Posterior cingulate gyrus (tissue), 11 donors: Measurements from ENCODE around the gene ARFGAP2.
A peak's percentile ranks its signal among the peaks of the same experiment; 100 is the strongest.

Experiments used
- DNase-seq, 10 donors: peaks; one replicate each; pipeline versions ENCODE4 v3.0.0 to v3.0.0-alpha.2; 2020 to 2021; ENCODE audit warnings: mixed read lengths in 3 of 10
- intact Hi-C: fragments of 100-400 bp; cut with DNase I; formaldehyde crosslinking; loops from one replicate; pipeline ENCODE4 v1.15.1; 2023

Gene ARFGAP2

GRCh38 chr11:47177229-47177845 lies 658 bp upstream of the ARFGAP2 start:
- intact Hi-C loops, result loop anchor here (1.0 to 2.0 kb wide), 4 partner anchors 37 to 178 kb away; partner anchors contain the start of genes ACP2 and DDB2
- DNase-seq, result peak in 8 of 10 donors; percentile 49 to 93 (median 72)

GRCh38 chr11:47175746-47176327 lies 842 bp downstream of the ARFGAP2 start:
- intact Hi-C loops, result loop anchor here (2.0 kb wide), 2 partner anchors 39 to 73 kb away; partner anchors contain the start of genes ACP2 and DDB2
- DNase-seq, result no peak

GRCh38 chr11:47172740-47173336 lies 3.8 kb downstream of the ARFGAP2 start:
- peak in 1 of 10 donors; percentile 55 for DNase-seq
- intact Hi-C loops, result no loop called here

GRCh38 chr11:47171856-47172255 lies 4.8 kb downstream of the ARFGAP2 start:
- DNase-seq, result peak in 2 of 10 donors; percentile 20 to 80
- intact Hi-C loops, result no loop called here

- peak in 3 of 10 donors; percentile 8 to 71 (median 40) for DNase-seq
- intact Hi-C loops, result no loop called here
These were observed 5.4 kb downstream of the ARFGAP2 start for GRCh38 chr11:47171061-47171838.

GRCh38 chr11:47166368-47166767 lies 10.3 kb downstream of the ARFGAP2 start:
- peak in 3 of 10 donors; percentile 32 to 55 (median 53) for DNase-seq
- intact Hi-C loops, result no loop called here

GRCh38 chr11:47165253-47165840 lies 11.3 kb downstream of the ARFGAP2 start:
- intact Hi-C loops, result no loop called here

GRCh38 chr11:47164321-47164720 lies 12.4 kb downstream of the ARFGAP2 start:
- intact Hi-C loops, result no loop called here
- peak in 3 of 10 donors; percentile 60 to 73 (median 71) for DNase-seq

More at GRCh38 chr11:47165253-47165840, 11.3 kb downstream of the ARFGAP2 start:
- peak in 4 of 10 donors; percentile 7 to 76 (median 66) for DNase-seq

GRCh38 chr11:47163898-47164297 lies 12.8 kb downstream of the ARFGAP2 start:
- peak in 2 of 10 donors; percentile 58 to 79 for DNase-seq
- intact Hi-C loops, result no loop called here

- DNase-seq, result peak in 2 of 10 donors; percentile 2 to 66
- intact Hi-C loops, result no loop called here
These were observed 13.5 kb downstream of the ARFGAP2 start for GRCh38 chr11:47163193-47163592.

- intact Hi-C loops, result no loop called here
- peak in 1 of 10 donors; percentile 56 for DNase-seq
These were observed 14.3 kb downstream of the ARFGAP2 start for GRCh38 chr11:47162426-47162825.

GRCh38 chr11:47161890-47162289 lies 14.8 kb downstream of the ARFGAP2 start:
- DNase-seq, result no peak
- intact Hi-C loops, result loop anchor here (2.0 kb wide), 1 partner anchor 273 kb away; no protein-coding TSS in a partner anchor

GRCh38 chr11:47161134-47161854 lies 15.4 kb downstream of the ARFGAP2 start:
- intact Hi-C loops, result loop anchor here (2.0 kb wide), 1 partner anchor 272 kb away; no protein-coding TSS in a partner anchor
- DNase-seq, result peak in 7 of 10 donors; percentile 57 to 94 (median 75)

- DNase-seq, result no peak
- intact Hi-C loops, result loop anchor here (2.0 kb wide), 1 partner anchor 272 kb away; no protein-coding TSS in a partner anchor
These were observed 15.9 kb downstream of the ARFGAP2 start for GRCh38 chr11:47160753-47161133.

- peak in 1 of 10 donors; percentile 83 for DNase-seq
- intact Hi-C loops, result no loop called here
These were observed 18.4 kb downstream of the ARFGAP2 start for GRCh38 chr11:47158242-47158641.

- peak in 1 of 10 donors; percentile 67 for DNase-seq
- intact Hi-C loops, result no loop called here
These were observed 18.9 kb downstream of the ARFGAP2 start for GRCh38 chr11:47157805-47158204.

- intact Hi-C loops, result no loop called here
These were observed 19.7 kb downstream of the ARFGAP2 start for GRCh38 chr11:47156951-47157350.

GRCh38 chr11:47156333-47156732 lies 20.3 kb downstream of the ARFGAP2 start:
- intact Hi-C loops, result no loop called here
- DNase-seq, result no peak

More at GRCh38 chr11:47156951-47157350, 19.7 kb downstream of the ARFGAP2 start:
- DNase-seq, result peak in 1 of 10 donors; percentile 75

- DNase-seq, result no peak
- intact Hi-C loops, result no loop called here
These were observed 20.8 kb downstream of the ARFGAP2 start for GRCh38 chr11:47155879-47156278.
